Vagina (tissue), 2 donors: Measurements from ENCODE around the gene KDM4C. TPM values are rescaled to one million over a fixed set of nuclear protein-coding genes. Genes with fewer than 3 reads are reported as not detected.

ENCODE experiments used
- DNase-seq, 2 donors: peaks; one replicate each; pipeline ENCODE4 v3.0.0-alpha.2; 2017; ENCODE audit errors: extremely low spot score in 2 of 2
- H3K27ac ChIP-seq: fragments of 200-600 bp; sonication (generic); one replicate; pipeline ENCODE4 v1.5.1; 2019
- H3K27me3 ChIP-seq: fragments of 200-600 bp; sonication (generic); one replicate; pipeline ENCODE4 v1.5.1; 2019
- H3K36me3 ChIP-seq, 2 donors: fragments of 200-600 bp; sonication (generic); one replicate each; pipeline ENCODE4 v1.5.1; 2017 to 2019
- H3K4me1 ChIP-seq: fragments of 200-600 bp; sonication (generic); one replicate; pipeline ENCODE4 v1.5.1; 2019
- H3K4me3 ChIP-seq, 2 donors: fragments of 200-600 bp; sonication (generic); 1 replicate in 1 of 2; 2 replicates in 1 of 2; pipeline ENCODE4 v1.5.1; 2016 to 2019
- H3K9me3 ChIP-seq: fragments of 200-600 bp; sonication (generic); one replicate; pipeline ENCODE4 v1.5.1; 2019
- POLR2A ChIP-seq, 2 donors: fragments of 450-650 bp; IDR thresholded peaks; one replicate each; pipeline ENCODE4 v1.6.1; 2017; ENCODE audit warnings: antibody characterized with exemption in 2 of 2, mild to moderate bottlenecking in 2 of 2, moderate library complexity in 2 of 2
- POLR2AphosphoS5 ChIP-seq, 2 donors: sonication (generic); formaldehyde crosslinking; IDR thresholded peaks; one replicate each; pipeline ENCODE4 v1.9.0; 2017; ENCODE audit warnings: antibody characterized with exemption in 2 of 2, mild to moderate bottlenecking in 2 of 2, low read depth in 1 of 2; ENCODE audit not compliant: insufficient read depth in 1 of 2
- intact Hi-C: fragments of 100-400 bp; cut with DNase I; formaldehyde crosslinking; loops from one replicate; pipeline ENCODE4 v1.15.1; 2023
- total RNA-seq: library from RNA; depleted of rRNA; stranded (reverse); fragments of >200 nt; gene quantifications from one replicate; pipeline ENCODE4 v1.2.3, GENCODE V29; 2016
- TF ChIP-seq, protein P1 (sequence below), 3 experiments: fragments of 450-650 bp in 2 of 3; fragments of 200-600 bp in 1 of 3; sonication (generic) in 1 of 3; IDR thresholded peaks; one replicate each; pipeline ENCODE4 v1.5.1; 2017 to 2019; ENCODE audit warnings: antibody characterized with exemption in 3 of 3, mild to moderate bottlenecking in 2 of 3, moderate library complexity in 2 of 3

KDM4C gene
- total RNA-seq, 1 donor from 2014 or later: 35.6 TPM

- TF ChIP-seq, protein P1, sequence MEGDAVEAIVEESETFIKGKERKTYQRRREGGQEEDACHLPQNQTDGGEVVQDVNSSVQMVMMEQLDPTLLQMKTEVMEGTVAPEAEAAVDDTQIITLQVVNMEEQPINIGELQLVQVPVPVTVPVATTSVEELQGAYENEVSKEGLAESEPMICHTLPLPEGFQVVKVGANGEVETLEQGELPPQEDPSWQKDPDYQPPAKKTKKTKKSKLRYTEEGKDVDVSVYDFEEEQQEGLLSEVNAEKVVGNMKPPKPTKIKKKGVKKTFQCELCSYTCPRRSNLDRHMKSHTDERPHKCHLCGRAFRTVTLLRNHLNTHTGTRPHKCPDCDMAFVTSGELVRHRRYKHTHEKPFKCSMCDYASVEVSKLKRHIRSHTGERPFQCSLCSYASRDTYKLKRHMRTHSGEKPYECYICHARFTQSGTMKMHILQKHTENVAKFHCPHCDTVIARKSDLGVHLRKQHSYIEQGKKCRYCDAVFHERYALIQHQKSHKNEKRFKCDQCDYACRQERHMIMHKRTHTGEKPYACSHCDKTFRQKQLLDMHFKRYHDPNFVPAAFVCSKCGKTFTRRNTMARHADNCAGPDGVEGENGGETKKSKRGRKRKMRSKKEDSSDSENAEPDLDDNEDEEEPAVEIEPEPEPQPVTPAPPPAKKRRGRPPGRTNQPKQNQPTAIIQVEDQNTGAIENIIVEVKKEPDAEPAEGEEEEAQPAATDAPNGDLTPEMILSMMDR (IDR thresholded peaks at IDR 0.05): no peak
- TF ChIP-seq POLR2A (IDR thresholded peaks at IDR 0.05) (no peak), POLR2AphosphoS5 (IDR thresholded peaks at IDR 0.05; ENCODE audit: insufficient read depth in 1 of 2, low read depth in 1 of 2) (no peak)
- Histone ChIP-seq H3K27me3 (no peaks in the 10 kb centered on the region), H3K36me3 (peaks cover 0 to 3% of the 10 kb centered on the region in 2 donors), H3K9me3 (no peaks in the 10 kb centered on the region), H3K4me1 (no peaks in the 10 kb centered on the region), H3K27ac (no peak overlapping the region), H3K4me3 (no peak overlapping the region)
- intact Hi-C loops: no loop called here
- DNase-seq: no peak
Observed at GRCh38 chr9:7111413-7111812, 353.6 kb downstream of the KDM4C start.

GRCh38 chr9:7115606-7116005 lies 357.8 kb downstream of the KDM4C start:
- H3K9me3 ChIP-seq: no peaks in the 10 kb centered on the region
- no peaks in the 10 kb centered on the region for H3K4me1 ChIP-seq
- intact Hi-C loops: no loop called here
- no peaks in the 10 kb centered on the region for H3K27me3 ChIP-seq
- no peak overlapping the region for H3K27ac ChIP-seq
- no peaks in the 10 kb centered on the region for H3K36me3 ChIP-seq
- TF ChIP-seq POLR2AphosphoS5 (IDR thresholded peaks at IDR 0.05; ENCODE audit: insufficient read depth in 1 of 2, low read depth in 1 of 2) (no peak), POLR2A (IDR thresholded peaks at IDR 0.05) (no peak)
- TF ChIP-seq, protein P1 (IDR thresholded peaks at IDR 0.05): no peak
- H3K4me3 ChIP-seq: no peak overlapping the region
- DNase-seq: no peak

GRCh38 chr9:7117676-7118561 lies 360.1 kb downstream of the KDM4C start:
- Histone ChIP-seq H3K9me3 (no peaks in the 10 kb centered on the region), H3K27ac (no peak overlapping the region), H3K36me3 (no peaks in the 10 kb centered on the region), H3K4me1 (no peaks in the 10 kb centered on the region), H3K27me3 (no peaks in the 10 kb centered on the region), H3K4me3 (no peak overlapping the region)
- intact Hi-C loops: no loop called here
- TF ChIP-seq, protein P1 (IDR thresholded peaks at IDR 0.05): no peak
- TF ChIP-seq POLR2AphosphoS5 (IDR thresholded peaks at IDR 0.05; ENCODE audit: insufficient read depth in 1 of 2, low read depth in 1 of 2): no peak
- TF ChIP-seq POLR2A (IDR thresholded peaks at IDR 0.05): no peak
- no peak for DNase-seq

- DNase-seq: no peak
- no peaks in the 10 kb centered on the region for H3K9me3 ChIP-seq
- H3K27me3 ChIP-seq: no peaks in the 10 kb centered on the region
- intact Hi-C loops: no loop called here
- H3K27ac ChIP-seq: no peak overlapping the region
- H3K4me1 ChIP-seq: no peaks in the 10 kb centered on the region
- no peak overlapping the region for H3K4me3 ChIP-seq
- TF ChIP-seq POLR2A (IDR thresholded peaks at IDR 0.05): no peak
- TF ChIP-seq, protein P1 (IDR thresholded peaks at IDR 0.05): no peak
- H3K36me3 ChIP-seq: no peaks in the 10 kb centered on the region
Observed at GRCh38 chr9:7118633-7119032, 360.9 kb downstream of the KDM4C start.

DNA sequence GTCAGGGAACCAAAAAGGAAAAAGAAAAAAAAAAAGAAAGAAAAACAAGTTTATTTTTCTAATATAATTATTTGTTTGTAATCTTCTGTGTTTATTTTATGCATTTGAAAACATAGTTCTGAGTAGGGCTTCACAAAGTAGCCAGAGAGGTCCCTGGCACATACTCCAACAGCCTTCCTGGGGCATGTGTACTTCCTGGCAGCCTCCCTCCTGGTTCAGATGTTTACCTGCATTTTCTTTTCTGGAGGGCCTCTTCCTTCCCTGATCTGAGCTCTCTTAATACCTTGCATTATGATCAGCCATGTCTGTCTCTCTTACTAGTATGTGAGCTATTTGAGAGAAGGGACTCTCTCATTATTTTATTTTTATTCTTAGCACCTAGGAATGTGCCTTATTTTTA lies 361.8 kb downstream of the KDM4C start:
- TF ChIP-seq POLR2A (IDR thresholded peaks at IDR 0.05) (no peak), POLR2AphosphoS5 (IDR thresholded peaks at IDR 0.05; ENCODE audit: insufficient read depth in 1 of 2, low read depth in 1 of 2) (no peak)
- TF ChIP-seq, protein P1 (IDR thresholded peaks at IDR 0.05): no peak
- intact Hi-C loops: no loop called here
- H3K27ac ChIP-seq: no peak overlapping the region
- H3K9me3 ChIP-seq: no peaks in the 10 kb centered on the region
- H3K36me3 ChIP-seq: peaks cover 0 to 5% of the 10 kb centered on the region in 2 donors
- no peak overlapping the region for H3K4me3 ChIP-seq
- no peaks in the 10 kb centered on the region for H3K27me3 ChIP-seq
- H3K4me1 ChIP-seq: no peaks in the 10 kb centered on the region
- DNase-seq: no peak
